Ishikawa (cell line): ENCODE data around the gene HSD11B1.

ENCODE experiments used
- CEBPB ChIP-seq: IDR thresholded peaks from 2 replicates; pipeline ENCODE4 v1.6.1; 2012
- CREB1 ChIP-seq: IDR thresholded peaks from 2 replicates; pipeline ENCODE4 v1.6.1; 2012; ENCODE audit warnings: low read depth
- EGR1 ChIP-seq: IDR thresholded peaks from 2 replicates; pipeline ENCODE4 v1.6.1; 2012
- EP300 ChIP-seq: IDR thresholded peaks from 2 replicates; pipeline ENCODE4 v1.6.1; 2012; ENCODE audit warnings: borderline replicate concordance
- MAX ChIP-seq: IDR thresholded peaks from 2 replicates; pipeline ENCODE4 v1.6.1; 2012
- NFIC ChIP-seq: IDR thresholded peaks from 2 replicates; pipeline ENCODE4 v1.6.1; 2012
- RAD21 ChIP-seq: IDR thresholded peaks from 2 replicates; pipeline ENCODE4 v1.6.1; 2012; ENCODE audit warnings: low read depth
- REST ChIP-seq: IDR thresholded peaks from 2 replicates; pipeline ENCODE4 v1.6.1; 2012; ENCODE audit warnings: low read depth, mild to moderate bottlenecking
- TAF1 ChIP-seq: IDR thresholded peaks from 2 replicates; pipeline ENCODE4 v1.6.1; 2012; ENCODE audit warnings: low read depth, mild to moderate bottlenecking
- TCF12 ChIP-seq: IDR thresholded peaks from 2 replicates; pipeline ENCODE4 v1.6.1; 2012; ENCODE audit warnings: low read depth
- YY1 ChIP-seq: IDR thresholded peaks from 2 replicates; pipeline ENCODE4 v1.6.1; 2012; ENCODE audit warnings: low read depth

DNA sequence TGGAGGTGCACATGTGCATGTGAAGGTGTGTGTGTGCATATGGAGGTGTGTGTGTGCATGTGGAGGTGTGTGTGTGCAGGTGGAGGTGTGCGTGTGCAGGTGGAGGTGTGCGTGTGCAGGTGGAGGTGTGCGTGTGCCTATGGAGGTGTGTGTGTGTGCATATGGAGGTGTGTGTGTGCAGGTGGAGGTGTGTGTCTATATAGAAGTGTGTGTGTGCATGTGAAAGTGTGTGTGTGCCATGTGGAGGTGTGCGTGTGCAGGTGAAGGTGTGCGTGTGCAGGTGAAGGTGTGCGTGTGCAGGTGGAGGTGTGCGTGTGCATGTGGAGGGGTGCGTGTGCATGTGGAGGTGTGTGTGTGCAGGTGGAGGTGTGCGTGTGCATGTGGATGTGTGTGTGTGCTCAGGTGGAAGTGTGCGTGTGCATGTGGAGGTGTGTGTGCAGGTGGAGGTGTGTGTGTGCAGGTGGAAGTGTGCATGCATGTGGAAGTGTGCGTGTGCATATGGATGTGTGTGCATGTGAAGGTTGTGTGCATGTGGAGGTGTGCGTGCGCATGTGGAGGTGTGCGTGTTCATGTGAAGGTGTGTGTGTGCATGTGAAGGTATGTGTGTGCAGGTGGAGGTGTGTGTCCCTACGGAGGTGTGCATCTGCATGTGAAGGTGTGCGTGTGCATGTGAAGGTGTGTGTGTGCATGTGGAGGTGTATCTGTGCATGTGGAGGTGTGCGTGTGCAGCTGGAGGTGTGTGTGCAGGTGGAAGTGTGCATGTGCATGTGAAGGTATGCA is 66.2 kb downstream of the HSD11B1 start:
- TF ChIP-seq EP300, result no peak
- no peak for TF ChIP-seq REST
- no peak for TF ChIP-seq EGR1
- TF ChIP-seq RAD21, result no peak
- no peak for TF ChIP-seq MAX
- TF ChIP-seq NFIC, result no peak
- TF ChIP-seq YY1, result no peak
- TF ChIP-seq TAF1, result no peak
- no peak for TF ChIP-seq CREB1
- TF ChIP-seq TCF12, result no peak
- TF ChIP-seq CEBPB, result no peak
